ENCODE data around the gene SPEG. TPM values are rescaled to one million over a fixed set of nuclear protein-coding genes. Genes with fewer than 3 reads are reported as not detected.

Gene SPEG
- polyA plus RNA-seq, 1 donor (not counting 4 experiments of a cell fraction or from before 2014, with no cell fraction given): 18.8 TPM

GRCh38 chr2:219530048-219530963 is 95.7 kb downstream of the SPEG start:
- TF ChIP-seq CTCF (optimal IDR thresholded peaks at IDR 0.05 in 1 of 3, IDR thresholded peaks at IDR 0.05 in 1 of 3, conservative IDR thresholded peaks at IDR 0.05 in 1 of 3; ENCODE audit: extremely low read depth in 1 of 3, insufficient read depth in 2 of 3, low read length in 3 of 3): peak; percentile 91 to 97 (median 93)
- peak; percentile 18 for TF ChIP-seq EZH2 (IDR thresholded peaks at IDR 0.05; ENCODE audit: low read length)
- no peaks in the 10 kb centered on the region for H3K4me1 ChIP-seq (ENCODE audit: control insufficient read depth, extremely low read depth, insufficient read depth, low read length)
- no peak overlapping the region for H3K27ac ChIP-seq (ENCODE audit: control insufficient read depth, insufficient read depth, low read length)
- no peaks in the 10 kb centered on the region for H3K36me3 ChIP-seq (ENCODE audit: control insufficient read depth in 2 of 2, extremely low read depth in 1 of 2, insufficient read depth in 2 of 2, low read length in 2 of 2)
- dilution Hi-C loops (cut with MboI; ENCODE audit: extremely low pct_ligation_motif_present, low sequenced_read_pairs): no loop called here
- H3K4me3 ChIP-seq (ENCODE audit: control insufficient read depth in 2 of 3, extremely low read depth in 1 of 3, insufficient read depth in 2 of 3, low read depth in 1 of 3, low read length in 3 of 3): no peak overlapping the region
- H4K20me1 ChIP-seq (ENCODE audit: control insufficient read depth, extremely low read depth, insufficient read depth, low read length): peaks cover 3% of the 10 kb centered on the region
- no peaks in the 10 kb centered on the region for H3K79me2 ChIP-seq (ENCODE audit: control insufficient read depth, insufficient read depth, low read length)
- H3K9me3 ChIP-seq (ENCODE audit: control insufficient read depth, low read depth, low read length): no peaks in the 10 kb centered on the region
- peak overlapping the region; percentile 28 for H3K4me2 ChIP-seq (ENCODE audit: control insufficient read depth, extremely low read depth, insufficient read depth, low read depth, low read length)
- no peaks in the 10 kb centered on the region for H3K9me1 ChIP-seq (ENCODE audit: control insufficient read depth, extremely low read depth, insufficient read depth, low read length)
- peaks cover 50% of the 10 kb centered on the region for H3K27me3 ChIP-seq (ENCODE audit: control insufficient read depth, extremely low read depth, insufficient read depth, low read length)
- FAIRE-seq: peak; percentile 56
- DNase-seq (ENCODE audit: low read depth, low spot score): no peak
- no peak overlapping the region for H2AFZ ChIP-seq (ENCODE audit: control insufficient read depth, low read length)
- no peak overlapping the region for H3K9ac ChIP-seq (ENCODE audit: control insufficient read depth, extremely low read depth, insufficient read depth, low read length)

GRCh38 chr2:219531639-219532377 is 97.2 kb downstream of the SPEG start:
- H3K9ac ChIP-seq (ENCODE audit: control insufficient read depth, extremely low read depth, insufficient read depth, low read length): no peak overlapping the region
- H3K79me2 ChIP-seq (ENCODE audit: control insufficient read depth, insufficient read depth, low read length): no peaks in the 10 kb centered on the region
- DNase-seq (ENCODE audit: low read depth, low spot score) (no peak), FAIRE-seq (no peak)
- no peak overlapping the region for H3K4me3 ChIP-seq (ENCODE audit: control insufficient read depth in 2 of 3, extremely low read depth in 1 of 3, insufficient read depth in 2 of 3, low read depth in 1 of 3, low read length in 3 of 3)
- H3K27ac ChIP-seq (ENCODE audit: control insufficient read depth, insufficient read depth, low read length): no peak overlapping the region
- H3K36me3 ChIP-seq (ENCODE audit: control insufficient read depth in 2 of 2, extremely low read depth in 1 of 2, insufficient read depth in 2 of 2, low read length in 2 of 2): no peaks in the 10 kb centered on the region
- H3K9me3 ChIP-seq (ENCODE audit: control insufficient read depth, low read depth, low read length): no peaks in the 10 kb centered on the region
- no peak overlapping the region for H2AFZ ChIP-seq (ENCODE audit: control insufficient read depth, low read length)
- no peak for TF ChIP-seq CTCF (optimal IDR thresholded peaks at IDR 0.05 in 1 of 3, IDR thresholded peaks at IDR 0.05 in 1 of 3, conservative IDR thresholded peaks at IDR 0.05 in 1 of 3; ENCODE audit: extremely low read depth in 1 of 3, insufficient read depth in 2 of 3, low read length in 3 of 3)
- no peak for TF ChIP-seq EZH2 (IDR thresholded peaks at IDR 0.05; ENCODE audit: low read length)
- dilution Hi-C loops (cut with MboI; ENCODE audit: extremely low pct_ligation_motif_present, low sequenced_read_pairs): no loop called here
- H3K4me1 ChIP-seq (ENCODE audit: control insufficient read depth, extremely low read depth, insufficient read depth, low read length): no peaks in the 10 kb centered on the region
- peaks cover 35% of the 10 kb centered on the region for H3K27me3 ChIP-seq (ENCODE audit: control insufficient read depth, extremely low read depth, insufficient read depth, low read length)
- H4K20me1 ChIP-seq (ENCODE audit: control insufficient read depth, extremely low read depth, insufficient read depth, low read length): no peaks in the 10 kb centered on the region
- no peak overlapping the region for H3K4me2 ChIP-seq (ENCODE audit: control insufficient read depth, extremely low read depth, insufficient read depth, low read depth, low read length)
- no peaks in the 10 kb centered on the region for H3K9me1 ChIP-seq (ENCODE audit: control insufficient read depth, extremely low read depth, insufficient read depth, low read length)
